Activated naive CD4-positive, alpha-beta T cell treated with anti-CD3 and anti-CD28 coated beads for 36 hours (primary cell): ENCODE measurements around the gene TNFRSF13B. TPM values are rescaled to one million over a fixed set of nuclear protein-coding genes. Genes with fewer than 3 reads are reported as not detected.

Experiments used
- CTCF ChIA-PET: fragments of 350-600 bp; sonication (Branson Sonifier 250); formaldehyde crosslinking; loops from one replicate; lab custom pipeline; 2021; ENCODE audit warnings: antibody characterized with exemption; lab: Charles Lee
- DNase-seq: peaks from one replicate; pipeline ENCODE4 v3.0.0-alpha.2; 2020
- H3K27ac Mint-ChIP-seq: one replicate; pipeline ENCODE4 v1.8.0; 2021; ENCODE audit warnings: mild to moderate bottlenecking, mixed read lengths
- H3K27me3 Mint-ChIP-seq: one replicate; pipeline ENCODE4 v1.8.0; 2021; ENCODE audit warnings: low read depth, mixed read lengths
- H3K36me3 Mint-ChIP-seq: one replicate; pipeline ENCODE4 v1.8.0; 2021; ENCODE audit warnings: low read depth, mixed read lengths
- H3K4me1 Mint-ChIP-seq: one replicate; pipeline ENCODE4 v1.8.0; 2021; ENCODE audit warnings: low read depth, mixed read lengths
- H3K4me3 Mint-ChIP-seq: one replicate; pipeline ENCODE4 v1.8.0; 2021; ENCODE audit warnings: mild to moderate bottlenecking, moderate library complexity, mixed read lengths
- H3K9me3 Mint-ChIP-seq: one replicate; pipeline ENCODE4 v1.8.0; 2021; ENCODE audit warnings: mixed read lengths
- intact Hi-C: fragments of 100-400 bp; cut with micrococcal nuclease; formaldehyde crosslinking; loops from one replicate; pipeline ENCODE4 v1.15.1; 2023
- total RNA-seq, 2 experiments: library from RNA; stranded (reverse); gene quantifications; one replicate each; pipeline ENCODE4 v1.2.3, GENCODE V29; 2021

TNFRSF13B gene
- total RNA-seq, 2 experiments from 2014 or later, result not detected

- Mint-ChIP-seq H3K27me3 (no peaks in the 10 kb centered on the region), H3K9me3 (no peaks in the 10 kb centered on the region), H3K36me3 (no peaks in the 10 kb centered on the region), H3K4me3 (no peak overlapping the region), H3K27ac (no peak overlapping the region), H3K4me1 (no peaks in the 10 kb centered on the region)
- intact Hi-C loops, result no loop called here
- CTCF ChIA-PET, result no interaction called here
- no peak for DNase-seq
These were observed 36.7 kb downstream of the TNFRSF13B start for GRCh38 chr17:16935241-16935663.

- no peak overlapping the region for H3K27ac Mint-ChIP-seq
- no peak overlapping the region for H3K4me3 Mint-ChIP-seq
- no peak for DNase-seq
- H3K9me3 Mint-ChIP-seq, result no peaks in the 10 kb centered on the region
- no peaks in the 10 kb centered on the region for H3K4me1 Mint-ChIP-seq
- intact Hi-C loops, result no loop called here
- CTCF ChIA-PET, result no interaction called here
- no peaks in the 10 kb centered on the region for H3K27me3 Mint-ChIP-seq
- H3K36me3 Mint-ChIP-seq, result no peaks in the 10 kb centered on the region
These were observed 37.1 kb downstream of the TNFRSF13B start for GRCh38 chr17:16934836-16935235.

DNA sequence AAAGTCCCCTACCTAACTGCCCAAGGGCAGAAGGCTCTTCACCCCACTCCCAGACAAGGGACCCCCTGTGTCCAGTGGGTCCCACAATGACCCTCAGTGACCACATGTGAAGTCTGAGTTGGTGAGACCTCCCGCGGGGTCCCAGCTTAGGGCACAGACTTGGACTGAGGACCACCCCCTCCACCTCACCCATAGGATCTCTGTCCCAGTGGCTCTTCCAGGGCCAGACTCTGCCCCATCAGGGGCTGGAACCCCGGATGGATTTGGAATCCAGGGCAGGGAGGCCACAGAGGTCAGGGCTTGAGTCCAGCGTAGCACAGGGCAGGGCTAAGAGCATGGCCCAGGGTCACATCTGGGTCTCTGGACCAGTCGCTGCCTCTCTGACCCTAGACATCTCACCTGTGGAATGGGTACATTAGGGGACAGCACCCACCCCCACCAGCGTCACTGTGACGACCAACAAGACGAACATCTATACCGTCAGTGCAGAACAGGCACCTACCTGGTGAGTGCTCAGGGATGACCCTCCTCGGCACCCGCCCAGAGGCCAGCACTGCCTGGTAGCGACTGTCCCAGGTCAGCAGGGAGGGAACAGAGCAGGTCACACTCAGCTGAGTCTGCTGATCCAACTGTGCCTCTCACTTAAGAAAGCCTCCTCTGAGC, 37.7 kb downstream of the TNFRSF13B start:
- peaks cover under 1% of the 10 kb centered on the region for H3K4me1 Mint-ChIP-seq
- H3K9me3 Mint-ChIP-seq, result no peaks in the 10 kb centered on the region
- CTCF ChIA-PET, result no interaction called here
- intact Hi-C loops, result no loop called here
- DNase-seq, result no peak
- no peak overlapping the region for H3K27ac Mint-ChIP-seq
- H3K36me3 Mint-ChIP-seq, result no peaks in the 10 kb centered on the region
- no peaks in the 10 kb centered on the region for H3K27me3 Mint-ChIP-seq
- H3K4me3 Mint-ChIP-seq, result no peak overlapping the region

GRCh38 chr17:16933317-16934132, 38.4 kb downstream of the TNFRSF13B start:
- Mint-ChIP-seq H3K4me1 (peaks cover 5% of the 10 kb centered on the region), H3K4me3 (no peak overlapping the region), H3K36me3 (no peaks in the 10 kb centered on the region), H3K9me3 (no peaks in the 10 kb centered on the region), H3K27me3 (no peaks in the 10 kb centered on the region), H3K27ac (no peak overlapping the region)
- CTCF ChIA-PET, result no interaction called here
- intact Hi-C loops, result no loop called here
- no peak for DNase-seq

GRCh38 chr17:16932611-16933010, 39.3 kb downstream of the TNFRSF13B start:
- CTCF ChIA-PET, result no interaction called here

DNA sequence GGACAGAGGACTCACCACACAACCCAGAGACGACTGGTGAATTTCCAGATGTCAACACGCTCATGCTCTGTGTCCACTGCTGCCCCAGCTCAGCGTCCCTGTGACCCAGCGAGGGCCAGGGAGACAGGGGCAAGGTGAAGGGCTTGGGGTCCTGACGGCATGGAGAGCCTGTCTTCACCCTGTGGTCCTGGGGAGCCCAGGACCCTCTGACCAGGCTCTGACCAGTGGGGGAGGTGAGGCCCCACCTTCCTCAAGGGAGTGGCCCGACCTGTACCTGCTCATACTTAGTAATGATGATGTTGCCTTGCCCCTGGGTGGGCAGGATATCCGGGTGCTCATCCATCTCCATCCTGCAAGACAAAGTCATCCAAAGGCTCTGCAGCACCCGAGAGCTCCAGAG, 39.8 kb downstream of the TNFRSF13B start:
- H3K27ac Mint-ChIP-seq, result no peak overlapping the region
- intact Hi-C loops, result no loop called here
- H3K27me3 Mint-ChIP-seq, result no peaks in the 10 kb centered on the region
- H3K4me1 Mint-ChIP-seq, result peaks cover 5% of the 10 kb centered on the region
- DNase-seq, result no peak
- CTCF ChIA-PET, result no interaction called here
- no peaks in the 10 kb centered on the region for H3K36me3 Mint-ChIP-seq
- no peaks in the 10 kb centered on the region for H3K9me3 Mint-ChIP-seq
- H3K4me3 Mint-ChIP-seq, result no peak overlapping the region

More at GRCh38 chr17:16932611-16933010, 39.3 kb downstream of the TNFRSF13B start:
- H3K4me1 Mint-ChIP-seq, result peaks cover 5% of the 10 kb centered on the region
- intact Hi-C loops, result no loop called here
- no peak overlapping the region for H3K27ac Mint-ChIP-seq
- no peaks in the 10 kb centered on the region for H3K9me3 Mint-ChIP-seq
- H3K4me3 Mint-ChIP-seq, result no peak overlapping the region
- no peak for DNase-seq
- H3K36me3 Mint-ChIP-seq, result no peaks in the 10 kb centered on the region
- no peaks in the 10 kb centered on the region for H3K27me3 Mint-ChIP-seq

DNA sequence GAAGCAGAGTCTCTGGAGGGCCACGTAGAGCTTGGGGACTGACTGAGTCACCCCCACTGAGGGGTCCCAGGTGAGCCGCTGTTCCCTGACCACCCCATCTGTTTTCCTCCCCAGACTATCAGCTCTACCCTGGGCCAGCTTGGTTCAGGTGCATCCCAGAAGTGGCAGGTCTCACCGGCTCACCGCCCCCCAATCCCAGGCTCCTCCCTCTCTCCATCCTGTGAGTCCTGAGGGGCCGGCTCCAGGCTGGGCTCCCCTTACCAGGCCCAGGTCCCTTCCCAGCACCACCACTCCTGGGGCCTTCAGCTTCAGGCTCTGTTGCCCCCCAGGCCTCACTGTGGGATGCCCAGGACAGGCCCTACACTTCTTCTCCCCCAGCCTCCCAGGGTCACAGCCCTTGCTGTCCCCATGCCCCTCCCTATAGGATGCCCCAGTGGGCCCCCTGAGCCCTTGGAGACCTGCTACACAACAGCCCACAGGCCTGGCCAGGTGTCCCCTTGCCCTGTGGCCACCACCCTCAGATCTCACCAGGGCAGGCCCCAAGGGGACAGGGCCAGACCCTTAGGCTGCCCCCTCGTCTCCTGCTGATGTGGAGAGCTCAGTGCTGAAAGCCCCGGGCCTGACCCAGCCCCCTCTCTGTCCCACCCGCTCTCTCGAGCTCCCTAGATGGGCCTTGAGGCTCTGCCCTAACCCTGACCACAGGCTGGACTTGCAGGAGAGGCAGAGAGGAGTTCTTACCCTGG, 40.4 kb downstream of the TNFRSF13B start:
- intact Hi-C loops, result no loop called here
- no peak overlapping the region for H3K27ac Mint-ChIP-seq
- no peaks in the 10 kb centered on the region for H3K9me3 Mint-ChIP-seq
- H3K4me3 Mint-ChIP-seq, result no peak overlapping the region
- H3K27me3 Mint-ChIP-seq, result no peaks in the 10 kb centered on the region
- no peak for DNase-seq
- CTCF ChIA-PET, result no interaction called here
- no peaks in the 10 kb centered on the region for H3K36me3 Mint-ChIP-seq
- peaks cover 5% of the 10 kb centered on the region for H3K4me1 Mint-ChIP-seq

DNA sequence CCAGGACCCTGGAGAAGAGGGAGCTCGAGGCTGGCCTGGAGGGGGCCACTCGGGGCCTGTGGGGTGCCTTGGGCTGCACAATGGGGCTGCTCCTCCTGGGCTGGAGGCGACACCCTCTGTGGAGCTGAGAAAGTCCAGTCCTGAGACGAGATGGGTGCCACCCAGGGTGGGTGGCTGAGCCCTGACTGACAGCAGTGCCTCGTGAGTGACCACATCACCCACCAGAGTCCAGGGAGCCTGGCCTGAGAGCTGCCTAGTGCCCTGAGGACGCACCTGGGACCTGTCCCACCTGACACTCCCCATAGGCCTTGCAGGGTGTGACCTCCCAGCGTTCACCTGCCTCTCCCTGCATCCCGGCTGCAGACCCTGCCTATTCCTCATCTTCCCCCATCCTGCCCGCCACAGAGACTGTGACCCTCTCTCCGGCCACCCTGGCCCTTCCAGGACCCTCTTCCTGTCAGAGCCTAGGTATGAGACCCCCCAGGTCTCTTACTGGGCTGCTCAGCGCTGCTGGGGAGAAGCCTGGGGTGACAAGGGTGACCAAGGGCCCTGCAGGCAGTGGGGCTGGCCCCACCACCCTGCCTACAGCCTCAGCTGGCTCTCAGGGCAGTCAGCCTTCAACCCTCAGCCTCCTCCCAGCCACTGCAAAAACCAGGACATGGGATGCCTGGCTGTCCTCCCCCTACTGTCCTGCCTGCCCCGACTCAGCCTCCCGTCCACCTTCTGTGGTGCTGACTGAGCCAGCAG, 41.2 kb downstream of the TNFRSF13B start:
- Mint-ChIP-seq H3K27me3 (no peaks in the 10 kb centered on the region), H3K27ac (no peak overlapping the region), H3K9me3 (no peaks in the 10 kb centered on the region), H3K4me3 (no peak overlapping the region), H3K4me1 (peaks cover 5% of the 10 kb centered on the region), H3K36me3 (no peaks in the 10 kb centered on the region)
- CTCF ChIA-PET, result no interaction called here
- DNase-seq, result no peak
- intact Hi-C loops, result no loop called here

DNA sequence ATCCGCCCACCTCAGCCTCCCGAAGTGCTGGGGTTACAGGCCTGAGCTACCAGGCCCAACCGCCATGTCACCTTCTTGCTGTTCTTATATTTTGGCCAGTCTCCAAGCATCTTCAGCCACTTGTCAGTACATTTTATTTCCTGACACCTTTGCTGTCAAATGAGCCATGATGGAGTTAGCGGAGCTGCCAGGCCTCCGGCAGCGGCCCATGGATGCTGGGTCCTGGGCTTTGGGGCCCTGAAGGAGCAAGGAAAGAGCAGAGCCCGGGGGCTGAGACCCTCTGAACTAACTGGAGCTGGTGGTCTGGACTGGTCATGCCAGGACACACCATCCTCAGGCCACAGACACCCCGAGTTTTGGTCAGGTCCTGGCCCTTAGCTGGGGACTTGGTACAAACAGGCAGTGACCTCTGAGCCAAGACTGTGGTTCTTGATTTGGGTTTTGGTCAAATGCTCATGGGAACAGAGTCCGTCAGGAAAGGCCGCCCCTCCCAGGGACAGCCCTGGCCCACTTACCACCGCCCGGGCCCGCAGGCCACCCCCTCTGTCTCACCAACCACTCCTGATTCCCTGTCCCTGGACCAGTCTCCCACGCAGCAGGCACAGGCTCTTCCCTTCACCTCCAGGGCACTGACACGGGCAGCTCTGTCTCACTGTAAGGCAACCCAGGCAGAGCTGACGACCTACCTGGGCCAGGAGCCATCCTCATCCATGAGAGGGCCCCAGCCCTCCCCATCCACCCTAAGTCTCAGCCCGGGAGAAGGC, 42.0 kb downstream of the TNFRSF13B start:
- H3K4me1 Mint-ChIP-seq, result peaks cover 5% of the 10 kb centered on the region
- CTCF ChIA-PET, result no interaction called here
- no peak for DNase-seq
- intact Hi-C loops, result no loop called here
- H3K9me3 Mint-ChIP-seq, result no peaks in the 10 kb centered on the region
- no peaks in the 10 kb centered on the region for H3K36me3 Mint-ChIP-seq
- H3K27ac Mint-ChIP-seq, result no peak overlapping the region
- no peaks in the 10 kb centered on the region for H3K27me3 Mint-ChIP-seq
- no peak overlapping the region for H3K4me3 Mint-ChIP-seq

- H3K4me1 Mint-ChIP-seq, result peaks cover 5% of the 10 kb centered on the region
- DNase-seq, result peak; percentile 16
- H3K36me3 Mint-ChIP-seq, result no peaks in the 10 kb centered on the region
- H3K27ac Mint-ChIP-seq, result no peak overlapping the region
- no peak overlapping the region for H3K4me3 Mint-ChIP-seq
- CTCF ChIA-PET, result no interaction called here
- no peaks in the 10 kb centered on the region for H3K27me3 Mint-ChIP-seq
- H3K9me3 Mint-ChIP-seq, result no peaks in the 10 kb centered on the region
- intact Hi-C loops, result no loop called here
These were observed 42.8 kb downstream of the TNFRSF13B start for GRCh38 chr17:16929035-16929680.

- no peak overlapping the region for H3K4me3 Mint-ChIP-seq
- no peaks in the 10 kb centered on the region for H3K27me3 Mint-ChIP-seq
- no peaks in the 10 kb centered on the region for H3K36me3 Mint-ChIP-seq
- H3K9me3 Mint-ChIP-seq, result no peaks in the 10 kb centered on the region
- CTCF ChIA-PET, result no interaction called here
- intact Hi-C loops, result no loop called here
- DNase-seq, result no peak
- H3K4me1 Mint-ChIP-seq, result peaks cover 5% of the 10 kb centered on the region
- H3K27ac Mint-ChIP-seq, result no peak overlapping the region
These were observed 43.4 kb downstream of the TNFRSF13B start for GRCh38 chr17:16928406-16929034.
